ENCODE measurements around the gene PLXDC2. TPM values are rescaled to one million over a fixed set of nuclear protein-coding genes. Genes with fewer than 3 reads are reported as not detected.

PLXDC2 gene
- total and polyA plus RNA-seq, 2 donors = 7.1 to 8.0 TPM

- no peaks in the 10 kb centered on the region for H3K36me3 ChIP-seq (ENCODE audit: control insufficient read depth in 2 of 2, insufficient read depth in 2 of 2, low read length in 1 of 2)
- H3K4me3 ChIP-seq (ENCODE audit: low read length in 2 of 2) = no peak overlapping the region
- no peak for DNase-seq (ENCODE audit: low read depth in 6 of 9, low spot score in 9 of 9)
- 81% methylated on average over 3 of the region's 3 CpGs for WGBS
- no peaks in the 10 kb centered on the region for H3K27me3 ChIP-seq (ENCODE audit: control insufficient read depth in 2 of 2, insufficient read depth in 1 of 2, low read length in 1 of 2)
- H3K9me3 ChIP-seq (ENCODE audit: control insufficient read depth in 2 of 2, insufficient read depth in 1 of 2, low read length in 1 of 2) = no peaks in the 10 kb centered on the region
- no peak overlapping the region for H3K27ac ChIP-seq (ENCODE audit: low read depth in 1 of 2, low read length in 1 of 2)
- no peaks in the 10 kb centered on the region for H3K4me1 ChIP-seq (ENCODE audit: control insufficient read depth in 2 of 2, insufficient read depth in 2 of 2, low read length in 2 of 2)
These were observed 461.6 kb downstream of the PLXDC2 start for GRCh38 chr10:20277820-20278219.

DNA sequence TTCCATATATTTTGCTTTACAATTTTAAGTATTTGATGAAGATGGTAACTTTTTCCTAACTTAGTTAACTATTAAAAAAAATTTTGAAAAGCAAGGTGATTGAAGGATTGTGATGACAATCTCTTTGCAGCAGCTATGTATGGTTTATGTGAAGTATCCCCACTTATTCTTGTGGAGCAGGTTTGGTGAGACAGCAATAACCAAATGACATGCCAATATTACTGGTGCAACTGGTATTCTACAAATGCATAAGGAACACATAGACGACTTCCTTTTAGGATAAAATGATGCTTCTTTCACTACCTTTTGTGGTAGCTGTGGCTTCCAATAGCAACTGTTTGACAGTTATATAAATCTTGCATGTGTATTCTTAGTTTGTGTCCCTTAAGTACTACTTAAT is 465.3 kb downstream of the PLXDC2 start:
- H3K27me3 ChIP-seq (ENCODE audit: control insufficient read depth in 2 of 2, insufficient read depth in 1 of 2, low read length in 1 of 2) = no peaks in the 10 kb centered on the region
- no peak for DNase-seq (ENCODE audit: low read depth in 6 of 9, low spot score in 9 of 9)
- 91% methylated on average over 1 of the region's 1 CpG for WGBS
- no peaks in the 10 kb centered on the region for H3K4me1 ChIP-seq (ENCODE audit: control insufficient read depth in 2 of 2, insufficient read depth in 2 of 2, low read length in 2 of 2)
- no peaks in the 10 kb centered on the region for H3K9me3 ChIP-seq (ENCODE audit: control insufficient read depth in 2 of 2, insufficient read depth in 1 of 2, low read length in 1 of 2)
- H3K4me3 ChIP-seq (ENCODE audit: low read length in 2 of 2) = no peak overlapping the region
- no peak overlapping the region for H3K27ac ChIP-seq (ENCODE audit: low read depth in 1 of 2, low read length in 1 of 2)
- no peaks in the 10 kb centered on the region for H3K36me3 ChIP-seq (ENCODE audit: control insufficient read depth in 2 of 2, insufficient read depth in 2 of 2, low read length in 1 of 2)

DNA sequence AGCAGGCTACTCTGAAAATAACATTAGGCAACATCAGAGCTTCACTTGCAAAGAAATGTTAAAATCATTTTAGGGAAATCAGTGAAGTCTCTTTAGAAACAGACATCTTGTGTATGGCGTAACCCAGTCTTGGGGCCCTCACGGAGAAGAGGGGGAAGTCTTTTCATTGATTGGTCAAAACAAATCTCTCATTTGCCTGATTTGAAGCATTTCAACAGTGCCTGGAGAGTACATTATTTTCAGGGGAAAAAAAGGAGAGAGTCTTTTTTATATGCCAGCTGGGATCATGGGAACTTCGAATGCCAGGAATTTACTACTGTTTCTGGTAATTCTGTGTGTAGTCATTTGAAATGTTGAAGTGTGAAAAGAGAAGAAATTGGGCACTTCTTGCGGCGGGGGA is 471.4 kb downstream of the PLXDC2 start:
- H3K27me3 ChIP-seq (ENCODE audit: control insufficient read depth in 2 of 2, insufficient read depth in 1 of 2, low read length in 1 of 2) = no peaks in the 10 kb centered on the region
- H3K4me1 ChIP-seq (ENCODE audit: control insufficient read depth in 2 of 2, insufficient read depth in 2 of 2, low read length in 2 of 2) = no peaks in the 10 kb centered on the region
- 81% methylated on average over 5 of the region's 5 CpGs for WGBS
- H3K9me3 ChIP-seq (ENCODE audit: control insufficient read depth in 2 of 2, insufficient read depth in 1 of 2, low read length in 1 of 2) = no peaks in the 10 kb centered on the region
- H3K4me3 ChIP-seq (ENCODE audit: low read length in 2 of 2) = no peak overlapping the region
- DNase-seq (ENCODE audit: low read depth in 6 of 9, low spot score in 9 of 9) = no peak
- no peaks in the 10 kb centered on the region for H3K36me3 ChIP-seq (ENCODE audit: control insufficient read depth in 2 of 2, insufficient read depth in 2 of 2, low read length in 1 of 2)
- H3K27ac ChIP-seq (ENCODE audit: low read depth in 1 of 2, low read length in 1 of 2) = no peak overlapping the region

- Histone ChIP-seq H3K27me3 (ENCODE audit: control insufficient read depth in 2 of 2, insufficient read depth in 1 of 2, low read length in 1 of 2) (no peaks in the 10 kb centered on the region), H3K36me3 (ENCODE audit: control insufficient read depth in 2 of 2, insufficient read depth in 2 of 2, low read length in 1 of 2) (no peaks in the 10 kb centered on the region), H3K4me1 (ENCODE audit: control insufficient read depth in 2 of 2, insufficient read depth in 2 of 2, low read length in 2 of 2) (no peaks in the 10 kb centered on the region), H3K4me3 (ENCODE audit: low read length in 2 of 2) (no peak overlapping the region), H3K27ac (ENCODE audit: low read depth in 1 of 2, low read length in 1 of 2) (no peak overlapping the region), H3K9me3 (ENCODE audit: control insufficient read depth in 2 of 2, insufficient read depth in 1 of 2, low read length in 1 of 2) (no peaks in the 10 kb centered on the region)
- no peak for DNase-seq (ENCODE audit: low read depth in 6 of 9, low spot score in 9 of 9)
- 86% methylated on average over 6 of the region's 6 CpGs for WGBS
These were observed 471.8 kb downstream of the PLXDC2 start for GRCh38 chr10:20288060-20288459.

- Histone ChIP-seq H3K36me3 (ENCODE audit: control insufficient read depth in 2 of 2, insufficient read depth in 2 of 2, low read length in 1 of 2) (no peaks in the 10 kb centered on the region), H3K4me1 (ENCODE audit: control insufficient read depth in 2 of 2, insufficient read depth in 2 of 2, low read length in 2 of 2) (no peaks in the 10 kb centered on the region), H3K27ac (ENCODE audit: low read depth in 1 of 2, low read length in 1 of 2) (no peak overlapping the region), H3K27me3 (ENCODE audit: control insufficient read depth in 2 of 2, insufficient read depth in 1 of 2, low read length in 1 of 2) (no peaks in the 10 kb centered on the region), H3K4me3 (ENCODE audit: low read length in 2 of 2) (no peak overlapping the region), H3K9me3 (ENCODE audit: control insufficient read depth in 2 of 2, insufficient read depth in 1 of 2, low read length in 1 of 2) (no peaks in the 10 kb centered on the region)
- 78% methylated on average over 6 of the region's 6 CpGs for WGBS
- no peak for DNase-seq (ENCODE audit: low read depth in 6 of 9, low spot score in 9 of 9)
These were observed 473.0 kb downstream of the PLXDC2 start for GRCh38 chr10:20289070-20289828.

- no peak overlapping the region for H3K27ac ChIP-seq (ENCODE audit: low read depth in 1 of 2, low read length in 1 of 2)
- no peak overlapping the region for H3K4me3 ChIP-seq (ENCODE audit: low read length in 2 of 2)
- no peaks in the 10 kb centered on the region for H3K27me3 ChIP-seq (ENCODE audit: control insufficient read depth in 2 of 2, insufficient read depth in 1 of 2, low read length in 1 of 2)
- H3K4me1 ChIP-seq (ENCODE audit: control insufficient read depth in 2 of 2, insufficient read depth in 2 of 2, low read length in 2 of 2) = no peaks in the 10 kb centered on the region
- no peaks in the 10 kb centered on the region for H3K9me3 ChIP-seq (ENCODE audit: control insufficient read depth in 2 of 2, insufficient read depth in 1 of 2, low read length in 1 of 2)
- WGBS = 94% methylated on average over 2 of the region's 2 CpGs
- DNase-seq (ENCODE audit: low read depth in 6 of 9, low spot score in 9 of 9) = no peak
- H3K36me3 ChIP-seq (ENCODE audit: control insufficient read depth in 2 of 2, insufficient read depth in 2 of 2, low read length in 1 of 2) = no peaks in the 10 kb centered on the region
These were observed 482.2 kb downstream of the PLXDC2 start for GRCh38 chr10:20298417-20298816.

DNA sequence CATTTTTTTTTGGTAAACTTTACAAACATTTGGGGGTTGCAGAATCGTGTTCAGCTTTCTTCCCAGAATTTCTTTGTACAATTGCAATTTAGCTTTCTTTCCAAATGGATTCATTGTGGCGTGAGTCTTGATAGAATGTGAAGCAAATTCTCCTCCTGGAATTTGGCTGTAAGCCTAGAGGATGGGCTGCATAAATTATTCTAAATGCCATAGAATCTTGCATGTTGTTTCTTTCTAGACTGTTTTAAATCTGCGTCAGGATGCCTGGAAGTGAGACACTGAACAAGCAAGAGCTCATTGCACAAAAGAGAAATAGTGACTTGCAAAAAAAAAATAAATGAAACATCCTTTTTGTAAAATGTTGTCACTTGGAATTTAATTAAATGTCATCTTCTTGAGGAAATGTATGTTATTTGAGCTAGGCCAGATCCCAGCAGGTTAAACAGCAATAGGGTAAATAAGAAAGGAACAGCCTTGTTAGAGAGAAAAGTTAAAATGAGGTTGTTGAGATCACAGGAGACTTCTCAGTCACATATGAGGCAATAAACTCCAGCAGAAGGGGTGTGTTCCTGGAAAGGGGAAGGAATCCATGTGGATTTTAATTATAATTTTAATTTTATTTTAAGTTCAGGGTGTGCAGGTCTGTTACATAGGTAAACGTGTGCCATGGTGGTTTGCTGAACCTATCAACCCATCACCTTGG is 483.0 kb downstream of the PLXDC2 start:
- Histone ChIP-seq H3K27me3 (ENCODE audit: control insufficient read depth in 2 of 2, insufficient read depth in 1 of 2, low read length in 1 of 2) (no peaks in the 10 kb centered on the region), H3K36me3 (ENCODE audit: control insufficient read depth in 2 of 2, insufficient read depth in 2 of 2, low read length in 1 of 2) (no peaks in the 10 kb centered on the region), H3K9me3 (ENCODE audit: control insufficient read depth in 2 of 2, insufficient read depth in 1 of 2, low read length in 1 of 2) (no peaks in the 10 kb centered on the region), H3K4me3 (ENCODE audit: low read length in 2 of 2) (no peak overlapping the region), H3K4me1 (ENCODE audit: control insufficient read depth in 2 of 2, insufficient read depth in 2 of 2, low read length in 2 of 2) (no peaks in the 10 kb centered on the region), H3K27ac (ENCODE audit: low read depth in 1 of 2, low read length in 1 of 2) (no peak overlapping the region)
- WGBS = 70% methylated on average over 4 of the region's 4 CpGs
- no peak for DNase-seq (ENCODE audit: low read depth in 6 of 9, low spot score in 9 of 9)

DNA sequence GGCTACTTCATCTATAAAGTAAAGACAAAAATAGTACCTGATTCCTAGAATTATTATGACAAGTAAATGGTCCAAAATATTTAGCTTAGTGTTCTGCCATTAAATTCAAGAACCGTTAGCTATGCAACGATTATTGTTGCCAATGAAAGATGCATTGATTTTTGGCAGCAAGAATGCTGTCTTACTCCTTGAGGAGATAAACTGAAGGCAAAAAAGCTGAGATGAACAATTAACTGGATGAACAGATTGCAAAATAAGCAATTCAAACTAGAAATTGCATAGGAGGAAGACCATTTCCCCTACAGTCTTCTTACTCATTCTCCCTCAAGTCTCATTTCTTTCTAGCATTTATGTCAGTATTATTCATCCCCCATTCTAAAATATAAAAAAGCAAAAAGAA is 484.5 kb downstream of the PLXDC2 start:
- Histone ChIP-seq H3K27ac (ENCODE audit: low read depth in 1 of 2, low read length in 1 of 2) (no peak overlapping the region), H3K4me3 (ENCODE audit: low read length in 2 of 2) (no peak overlapping the region), H3K4me1 (ENCODE audit: control insufficient read depth in 2 of 2, insufficient read depth in 2 of 2, low read length in 2 of 2) (no peaks in the 10 kb centered on the region), H3K36me3 (ENCODE audit: control insufficient read depth in 2 of 2, insufficient read depth in 2 of 2, low read length in 1 of 2) (no peaks in the 10 kb centered on the region), H3K9me3 (ENCODE audit: control insufficient read depth in 2 of 2, insufficient read depth in 1 of 2, low read length in 1 of 2) (no peaks in the 10 kb centered on the region), H3K27me3 (ENCODE audit: control insufficient read depth in 2 of 2, insufficient read depth in 1 of 2, low read length in 1 of 2) (no peaks in the 10 kb centered on the region)
- 94% methylated on average over 2 of the region's 2 CpGs for whole genome bisulfite sequencing
- no peak for DNase-seq (ENCODE audit: low read depth in 6 of 9, low spot score in 9 of 9)

GRCh38 chr10:20302033-20302432 is 485.8 kb downstream of the PLXDC2 start:
- Histone ChIP-seq H3K27me3 (ENCODE audit: control insufficient read depth in 2 of 2, insufficient read depth in 1 of 2, low read length in 1 of 2) (no peaks in the 10 kb centered on the region), H3K36me3 (ENCODE audit: control insufficient read depth in 2 of 2, insufficient read depth in 2 of 2, low read length in 1 of 2) (no peaks in the 10 kb centered on the region), H3K27ac (ENCODE audit: low read depth in 1 of 2, low read length in 1 of 2) (no peak overlapping the region), H3K9me3 (ENCODE audit: control insufficient read depth in 2 of 2, insufficient read depth in 1 of 2, low read length in 1 of 2) (no peaks in the 10 kb centered on the region), H3K4me1 (ENCODE audit: control insufficient read depth in 2 of 2, insufficient read depth in 2 of 2, low read length in 2 of 2) (no peaks in the 10 kb centered on the region), H3K4me3 (ENCODE audit: low read length in 2 of 2) (no peak overlapping the region)
- WGBS = 95% methylated on average over 2 of the region's 2 CpGs
- no peak for DNase-seq (ENCODE audit: low read depth in 6 of 9, low spot score in 9 of 9)
